GM12892 (cell line): Measurements from ENCODE around the gene MYCBP.

Experiments
- POLR2A ChIP-seq: IDR thresholded peaks from 2 replicates; pipeline ENCODE4 v1.6.1; 2011; ENCODE audit warnings: low read depth, low read length, control low read depth
- POLR2AphosphoS5 ChIP-seq: IDR thresholded peaks from 2 replicates; pipeline ENCODE4 v1.6.1; 2011; ENCODE audit warnings: low read depth, low read length, control low read depth

GRCh38 chr1:38858833-38859560 lies 14.2 kb downstream of the MYCBP start:
- TF ChIP-seq POLR2A = no peak
- TF ChIP-seq POLR2AphosphoS5 = no peak
